Panc1 (cell line): Measurements from ENCODE around the gene PTPRR.

Source experiments
- CTCF ChIP-seq: fragments of 450-650 bp; IDR thresholded peaks from 2 replicates; pipeline ENCODE4 v1.5.1; 2017; ENCODE audit warnings: mild to moderate bottlenecking
- POLR2AphosphoS5 ChIP-seq: IDR thresholded peaks from 2 replicates; pipeline ENCODE4 v1.6.1; 2012; ENCODE audit warnings: mild to moderate bottlenecking, low read depth, low read length, moderate library complexity
- REST ChIP-seq, 2 experiments: IDR thresholded peaks; 2 replicates each; pipeline ENCODE4 v1.6.1; 2011 to 2012; ENCODE audit warnings: low read depth in 2 of 2, control low read depth in 1 of 2, low read length in 1 of 2, mild to moderate bottlenecking in 1 of 2, moderate library complexity in 1 of 2; ENCODE audit not compliant: insufficient read depth in 1 of 2

GRCh38 chr12:70854138-70854537 lies 66.4 kb downstream of the PTPRR start:
- TF ChIP-seq REST (IDR thresholded peaks at IDR 0.05; ENCODE audit: insufficient read depth in 1 of 2, low read depth in 2 of 2, low read length in 1 of 2) (no peak), POLR2AphosphoS5 (no peak), CTCF (no peak)
